K562 (cell line): ENCODE measurements around the gene HK1. TPM values are rescaled to one million over a fixed set of nuclear protein-coding genes. Genes with fewer than 3 reads are reported as not detected.
A peak's percentile ranks its signal among the peaks of the same experiment; 100 is the strongest.

Experiments used
- ATAC-seq: fragments of 200-7000 bp; cut with Tn5 transposase; 3 replicates; pipeline ENCODE4 v1.9.1; 2020; ENCODE audit warnings: moderate library complexity
- BruUV-seq: library from RNA; stranded (reverse); fragments of 400-500 nt; replicated peaks from 2 replicates; lab custom pipeline; 2021; lab: Mats Ljungman, UMichigan
- CTCF ChIA-PET: fragments of 300-600 bp; formaldehyde crosslinking; extraction: SDS; loops from one replicate; lab custom pipeline; 2021; ENCODE audit warnings: low intra/inter-chr PET ratio; lab: Yijun Ruan, JAX
- POLR2A ChIA-PET: fragments of 300-600, 350-650 bp; sonication (Branson Sonifier 250); formaldehyde crosslinking; extraction: SDS; loops from one replicate; lab custom pipeline; 2021; ENCODE audit warnings: antibody characterized with exemption, inconsistent platforms; lab: Yijun Ruan, JAX
- DNase-seq, 4 experiments: peaks; one replicate each; pipeline versions ENCODE4 v3.0.0 to v3.0.0-alpha.2; 2011 to 2018; ENCODE audit warnings: low spot score in 3 of 4, mixed read lengths in 3 of 4; ENCODE audit errors: extremely low read depth in 1 of 4
- FAIRE-seq: peaks from 2 replicates; lab custom pipeline; 2011; peaks lifted over from hg19 to GRCh38; lab: Jason Lieb, UNC
- H2AFZ ChIP-seq: 2 replicates; pipeline ENCODE4 v1.6.0; 2011; ENCODE audit warnings: low read depth, low read length, control low read depth, inconsistent platforms
- H3K27ac ChIP-seq: fragments of 200-600 bp; 3 replicates; pipeline ENCODE4 v1.8.0; 2011; ENCODE audit warnings: low read depth, mild to moderate bottlenecking, control low read depth, inconsistent platforms, low read length, moderate library complexity, mixed read lengths; ENCODE audit errors: extremely low read depth
- H3K27me3 ChIP-seq, 2 experiments: fragments of 300-600 bp in 1 of 2; 2 replicates in 1 of 2; 3 replicates in 1 of 2; pipeline versions ENCODE4 v1.6.0 to v1.8.0; 2011; ENCODE audit warnings: inconsistent platforms in 2 of 2, low read length in 2 of 2, mild to moderate bottlenecking in 1 of 2, mixed read lengths in 1 of 2, moderate library complexity in 1 of 2; ENCODE audit not compliant: control insufficient read depth in 2 of 2, insufficient read depth in 2 of 2
- H3K36me3 ChIP-seq: fragments of 300-600 bp; 3 replicates; pipeline ENCODE4 v1.8.0; 2011; ENCODE audit warnings: mild to moderate bottlenecking, low read length, inconsistent platforms; ENCODE audit not compliant: control insufficient read depth, insufficient read depth
- H3K4me1 ChIP-seq, 2 experiments: fragments of 200-600 bp in 1 of 2; replicated peaks in 1 of 2; 2 replicates in 1 of 2; 3 replicates in 1 of 2; pipeline versions ENCODE4 v1.5.1 to v1.8.0; 2011; ENCODE audit warnings: inconsistent platforms in 2 of 2, low read length in 2 of 2, mild to moderate bottlenecking in 1 of 2, mixed read lengths in 1 of 2, moderate library complexity in 1 of 2; ENCODE audit not compliant: control insufficient read depth in 2 of 2, insufficient read depth in 2 of 2
- H3K4me2 ChIP-seq: 2 replicates; pipeline ENCODE4 v1.6.1; 2011; ENCODE audit warnings: low read length, control low read depth, inconsistent platforms, mixed read lengths; ENCODE audit not compliant: insufficient read depth
- H3K4me3 ChIP-seq: fragments of 200-600 bp; sonication (generic), shearing (Covaris generic); 2 replicates; pipeline ENCODE4 v1.5.1; 2016; ENCODE audit warnings: control low read depth, inconsistent platforms
- H3K79me2 ChIP-seq: fragments of 200-600 bp; 3 replicates; pipeline ENCODE4 v1.8.0; 2011; ENCODE audit warnings: low read length, inconsistent platforms; ENCODE audit not compliant: control insufficient read depth, insufficient read depth
- H3K9ac ChIP-seq, 2 experiments: 2 replicates each; pipeline versions ENCODE4 v1.6.0 to v1.6.1; 2011; ENCODE audit warnings: low read depth in 2 of 2, low read length in 2 of 2, control low read depth in 1 of 2, inconsistent platforms in 1 of 2, mild to moderate bottlenecking in 1 of 2, mixed read lengths in 1 of 2; ENCODE audit not compliant: insufficient read depth in 1 of 2
- H3K9me1 ChIP-seq: one replicate; pipeline ENCODE4 v1.6.0; 2011; ENCODE audit warnings: inconsistent platforms, mild to moderate bottlenecking, low read length, moderate library complexity; ENCODE audit not compliant: control insufficient read depth, insufficient read depth
- H3K9me3 ChIP-seq: replicated peaks from 2 replicates; pipeline ENCODE4 v1.5.1; 2011; ENCODE audit warnings: low read depth, low read length, inconsistent platforms; ENCODE audit not compliant: control insufficient read depth, insufficient read depth
- H4K20me1 ChIP-seq: replicated peaks from 2 replicates; pipeline ENCODE4 v1.6.1; 2011; ENCODE audit warnings: low read length, inconsistent platforms, mixed read lengths; ENCODE audit not compliant: control insufficient read depth, insufficient read depth
- POLR2G ChIP-seq: fragments of 200-400 bp; formaldehyde crosslinking; IDR thresholded peaks from 2 replicates; pipeline ENCODE4 v1.6.1; 2017; ENCODE audit warnings: low read depth, mild to moderate bottlenecking, antibody characterized with exemption, low read length, moderate library complexity
- RBM22 ChIP-seq: fragments of 200-400 bp; formaldehyde crosslinking; IDR thresholded peaks from 2 replicates; pipeline ENCODE4 v1.6.1; 2018; ENCODE audit warnings: low read length, low read depth; ENCODE audit not compliant: poor library complexity, severe bottlenecking
- ZKSCAN8 ChIP-seq: fragments of 200-800 bp; sonication (Bioruptor generic); IDR thresholded peaks from 2 replicates; pipeline ENCODE4 v1.6.1; 2016; ENCODE audit warnings: missing genetic modification characterization, missing compliant biosample characterization
- WGBS: fragments of 100-300 bp; shearing (Covaris generic); methylation state at CpG from one replicate; pipeline ENCODE4 v1.1.6; 2016; ENCODE audit warnings: low coverage, mixed read lengths; ENCODE audit not compliant: insufficient coverage; ENCODE audit errors: missing lambda C conversion rate; 5-methylcytosine and 5-hydroxymethylcytosine counted together
- in situ Hi-C: fragments of 300-500 bp; cut with MboI; formaldehyde crosslinking; loops from 4 replicates; pipeline ENCODE4 v1.15.0; 2018; ENCODE audit warnings: inconsistent platforms, mixed read lengths
- intact Hi-C: fragments of 100-400 bp; cut with micrococcal nuclease; formaldehyde crosslinking; loops from 2 replicates; pipeline ENCODE4 v1.14.2; 2022
- polyA plus RNA-seq, 8 experiments: library from polyadenylated mRNA; depleted of rRNA in 4 of 8; stranded (reverse) in 5 of 8; unstranded in 3 of 8; fragments of >200 nt; fragmentation: Nextera tagmentation in 2 of 8; fragmentation: Illumina TruSeq in 1 of 8; extraction: Ambion mirVana in 2 of 8; extraction: Trizol in 1 of 8; gene quantifications; 2 replicates each; pipeline versions ENCODE4 v1.2.1 to v1.2.3, GENCODE V29; 2011 to 2014; ENCODE audit warnings: inconsistent platforms in 1 of 8, missing spikeins in 1 of 8
- total RNA-seq, 7 experiments: library from RNA; depleted of rRNA in 6 of 7; stranded (reverse); fragments of >200 nt in 6 of 7; fragmentation: Illumina TruSeq in 2 of 7; extraction: Trizol in 2 of 7; gene quantifications; 2 replicates each; pipeline versions ENCODE4 v1.2.1 to v1.2.3, GENCODE V29; 2011 to 2021; ENCODE audit warnings: low replicate concordance in 1 of 7
- TF ChIP-seq, protein P1 (sequence below): sonication (generic); formaldehyde crosslinking; IDR thresholded peaks from 2 replicates; pipeline ENCODE4 v1.8.1; 2023; ENCODE audit warnings: missing genetic modification reagents, mild to moderate bottlenecking, borderline replicate concordance

Gene HK1
- total and polyA plus RNA-seq, 9 of the 15 experiments (the other 6 are each of a cell fraction or from before 2014, with no cell fraction given) = 29.2 to 444 (median 193) TPM

DNA sequence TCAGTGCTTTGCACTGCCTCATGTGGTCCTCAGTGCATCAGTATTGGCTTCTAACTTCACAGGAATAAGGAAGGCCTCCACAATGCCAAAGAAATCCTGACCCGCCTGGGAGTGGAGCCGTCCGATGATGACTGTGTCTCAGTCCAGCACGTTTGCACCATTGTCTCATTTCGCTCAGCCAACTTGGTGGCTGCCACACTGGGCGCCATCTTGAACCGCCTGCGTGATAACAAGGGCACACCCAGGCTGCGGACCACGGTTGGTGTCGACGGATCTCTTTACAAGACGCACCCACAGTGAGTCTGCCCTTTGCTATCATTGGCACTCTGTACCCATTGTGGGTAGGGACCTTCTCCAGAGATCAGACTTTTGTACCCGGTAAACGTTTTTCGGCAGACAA is 101.5 kb downstream of the HK1 start:
- ATAC-seq (no peak), DNase-seq (no peak), FAIRE-seq (no peak)
- TF ChIP-seq, protein P1, sequence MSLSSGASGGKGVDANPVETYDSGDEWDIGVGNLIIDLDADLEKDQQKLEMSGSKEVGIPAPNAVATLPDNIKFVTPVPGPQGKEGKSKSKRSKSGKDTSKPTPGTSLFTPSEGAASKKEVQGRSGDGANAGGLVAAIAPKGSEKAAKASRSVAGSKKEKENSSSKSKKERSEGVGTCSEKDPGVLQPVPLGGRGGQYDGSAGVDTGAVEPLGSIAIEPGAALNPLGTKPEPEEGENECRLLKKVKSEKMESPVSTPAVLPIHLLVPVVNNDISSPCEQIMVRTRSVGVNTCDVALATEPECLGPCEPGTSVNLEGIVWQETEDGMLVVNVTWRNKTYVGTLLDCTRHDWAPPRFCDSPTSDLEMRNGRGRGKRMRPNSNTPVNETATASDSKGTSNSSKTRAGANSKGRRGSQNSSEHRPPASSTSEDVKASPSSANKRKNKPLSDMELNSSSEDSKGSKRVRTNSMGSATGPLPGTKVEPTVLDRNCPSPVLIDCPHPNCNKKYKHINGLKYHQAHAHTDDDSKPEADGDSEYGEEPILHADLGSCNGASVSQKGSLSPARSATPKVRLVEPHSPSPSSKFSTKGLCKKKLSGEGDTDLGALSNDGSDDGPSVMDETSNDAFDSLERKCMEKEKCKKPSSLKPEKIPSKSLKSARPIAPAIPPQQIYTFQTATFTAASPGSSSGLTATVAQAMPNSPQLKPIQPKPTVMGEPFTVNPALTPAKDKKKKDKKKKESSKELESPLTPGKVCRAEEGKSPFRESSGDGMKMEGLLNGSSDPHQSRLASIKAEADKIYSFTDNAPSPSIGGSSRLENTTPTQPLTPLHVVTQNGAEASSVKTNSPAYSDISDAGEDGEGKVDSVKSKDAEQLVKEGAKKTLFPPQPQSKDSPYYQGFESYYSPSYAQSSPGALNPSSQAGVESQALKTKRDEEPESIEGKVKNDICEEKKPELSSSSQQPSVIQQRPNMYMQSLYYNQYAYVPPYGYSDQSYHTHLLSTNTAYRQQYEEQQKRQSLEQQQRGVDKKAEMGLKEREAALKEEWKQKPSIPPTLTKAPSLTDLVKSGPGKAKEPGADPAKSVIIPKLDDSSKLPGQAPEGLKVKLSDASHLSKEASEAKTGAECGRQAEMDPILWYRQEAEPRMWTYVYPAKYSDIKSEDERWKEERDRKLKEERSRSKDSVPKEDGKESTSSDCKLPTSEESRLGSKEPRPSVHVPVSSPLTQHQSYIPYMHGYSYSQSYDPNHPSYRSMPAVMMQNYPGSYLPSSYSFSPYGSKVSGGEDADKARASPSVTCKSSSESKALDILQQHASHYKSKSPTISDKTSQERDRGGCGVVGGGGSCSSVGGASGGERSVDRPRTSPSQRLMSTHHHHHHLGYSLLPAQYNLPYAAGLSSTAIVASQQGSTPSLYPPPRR = no peak
- TF ChIP-seq ZKSCAN8 (CRISPR knock-in tag) (no peak), RBM22 (peak; percentile 79), POLR2G (peak; percentile 37; the same call in 1 of the 2 replicates)
- Histone ChIP-seq H3K27ac (no peak overlapping the region), H3K36me3 (peaks cover 100% of the 10 kb centered on the region), H3K27me3 (no peaks in the 10 kb centered on the region), H3K9me3 (no peaks in the 10 kb centered on the region), H2AFZ (no peak overlapping the region), H3K4me2 (no peak overlapping the region), H3K9ac (peak overlapping the region in 1 of 2 experiments; percentile 59; a peak in 2 of 4 replicates), H3K79me2 (peaks cover 5% of the 10 kb centered on the region), H3K4me1 (peaks cover 0 to 10% of the 10 kb centered on the region in 2 experiments; a peak in 1 of 5 replicates), H3K9me1 (no peaks in the 10 kb centered on the region), H3K4me3 (no peak overlapping the region), H4K20me1 (peaks cover 10% of the 10 kb centered on the region; the same call in 1 of the 2 replicates)
- WGBS = 94% methylated on average over 16 of the region's 16 CpGs
- ChIA-PET POLR2A (interaction anchor here (0.8 to 1.8 kb wide), 3 partner anchors 10 to 27 kb away, joined by 3 to 8 read pairs (median 3); no protein-coding TSS in a partner anchor), CTCF (no interaction called here)
- intact Hi-C loops (no loop called here), in situ Hi-C loops (no loop called here)
- BruUV-seq = no TSS peak
